Measurements from ENCODE around the gene SLC22A31.
"Not testable (repeated sequence)": the region's sequence is repeated elsewhere in the genome, so short reads cannot be mapped to it uniquely, and the experiment has no call there.

Gene SLC22A31

GRCh38 chr16:89200124-89200849 is at the start of gene SLC22A31:
Gene SLC22A31, minus strand, starts transcription at chr16:89200537. Its CDS starts 36 bp downstream, at chr16:89200501.
- no peak within 1 kb of the TSS for H3K27ac ChIP-seq
- TF ChIP-seq CTCF (conservative IDR thresholded peaks at IDR 0.05): no peak

- no peak overlapping the region for H3K27ac ChIP-seq
- TF ChIP-seq CTCF (conservative IDR thresholded peaks at IDR 0.05): no peak
Observed at GRCh38 chr16:89248196-89248982, 48.1 kb upstream of the SLC22A31 start.

- H3K27ac ChIP-seq: not testable (repeated sequence)
Observed at GRCh38 chr16:89247734-89248075, 47.4 kb upstream of the SLC22A31 start.

GRCh38 chr16:89246903-89247733 is 46.8 kb upstream of the SLC22A31 start:
- TF ChIP-seq CTCF (conservative IDR thresholded peaks at IDR 0.05): no peak
- H3K27ac ChIP-seq: no peak overlapping the region

GRCh38 chr16:89246383-89246902 is 46.1 kb upstream of the SLC22A31 start:
- TF ChIP-seq CTCF (conservative IDR thresholded peaks at IDR 0.05): 0 out of 2 replicates have a peak, but pooled peaks have one; percentile 8
- no peak overlapping the region for H3K27ac ChIP-seq

GRCh38 chr16:89244754-89245153 is 44.4 kb upstream of the SLC22A31 start:
- TF ChIP-seq CTCF (conservative IDR thresholded peaks at IDR 0.05): no peak
- H3K27ac ChIP-seq: no peak overlapping the region

- not testable (repeated sequence) for H3K27ac ChIP-seq
Observed at GRCh38 chr16:89244264-89244663, 43.9 kb upstream of the SLC22A31 start.

GRCh38 chr16:89243664-89244063 is 43.3 kb upstream of the SLC22A31 start:
- H3K27ac ChIP-seq: no peak overlapping the region

More at GRCh38 chr16:89243664-89244063, 43.3 kb upstream of the SLC22A31 start:
- no peak for TF ChIP-seq CTCF (conservative IDR thresholded peaks at IDR 0.05)
